HuH-7 (cell line): Measurements from ENCODE around the gene ABCC10.
"Not testable (repeated sequence)": the region's sequence is repeated elsewhere in the genome, so short reads cannot be mapped to it uniquely, and the experiment has no call there.

Source experiments
- DNase-seq: peaks from one replicate; pipeline ENCODE4 v3.0.0; 2011; ENCODE audit warnings: low spot score

Gene ABCC10

DNA sequence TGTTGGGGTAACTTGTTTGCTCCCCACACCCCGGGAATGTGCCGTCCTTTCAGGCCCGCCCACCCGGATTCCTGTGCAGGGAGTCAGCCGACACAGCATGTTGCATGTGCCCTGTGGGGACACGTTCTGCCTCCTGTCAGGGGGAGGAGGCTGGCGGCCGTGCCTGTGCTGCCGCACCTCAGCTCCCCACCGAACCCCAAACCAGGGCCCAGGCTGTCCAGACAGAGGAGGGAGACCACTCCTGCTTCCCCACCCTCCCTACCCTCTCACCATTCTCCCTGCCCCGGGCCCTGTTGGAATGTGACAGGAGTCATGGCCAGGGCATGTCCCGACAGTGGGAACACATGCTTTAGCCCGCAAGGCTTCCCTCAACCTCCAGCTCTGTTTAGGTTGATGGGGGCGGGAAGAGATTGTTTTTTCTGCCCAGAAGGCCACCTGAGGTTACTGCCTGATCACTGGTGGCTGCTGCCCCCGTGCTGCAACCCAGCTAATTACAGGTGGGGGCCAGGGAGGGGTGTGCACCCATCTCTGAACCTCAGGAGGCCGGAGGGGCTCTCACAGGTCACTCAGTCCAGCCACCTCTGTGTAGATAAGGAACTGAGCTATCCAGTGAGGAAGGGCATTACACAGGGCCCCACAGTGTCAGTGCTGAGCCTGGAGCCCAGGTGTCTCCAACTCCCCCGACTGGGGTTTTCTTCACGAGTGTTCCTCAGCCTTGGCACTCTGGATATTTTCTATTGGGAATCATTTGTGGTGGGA lies 69.2 kb downstream of the ABCC10 start:
- DNase-seq: peak; percentile 61

DNA sequence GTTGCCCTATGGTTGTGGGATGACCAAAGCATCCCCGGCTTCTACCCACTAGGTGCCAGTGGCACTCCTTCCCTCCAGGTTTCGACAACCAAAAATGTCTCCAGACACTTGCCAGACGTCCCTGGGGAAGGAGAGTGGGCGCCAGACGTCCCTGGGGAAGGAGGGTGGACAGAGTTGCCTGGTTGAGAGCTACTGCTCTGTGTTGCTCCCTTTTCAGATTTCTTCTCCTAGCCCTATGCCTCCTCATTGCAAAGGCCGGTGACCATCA lies 69.7 kb downstream of the ABCC10 start:
- no peak for DNase-seq

- DNase-seq: no peak
Observed at GRCh38 chr6:43497689-43498088, 70.3 kb downstream of the ABCC10 start.

GRCh38 chr6:43498291-43498690 lies 71.0 kb downstream of the ABCC10 start:
- not testable (repeated sequence) for DNase-seq

GRCh38 chr6:43499028-43499815 lies 71.9 kb downstream of the ABCC10 start:
- DNase-seq: no peak
